Esophagus squamous epithelium (tissue), 4 donors: ENCODE measurements around the gene GLMN.

ENCODE experiments used
- POLR2A ChIP-seq, 4 donors: fragments of 450-650 bp; IDR thresholded peaks; one replicate each; pipeline ENCODE4 v1.6.1; 2017; ENCODE audit warnings: antibody characterized with exemption in 4 of 4, mild to moderate bottlenecking in 4 of 4, moderate library complexity in 3 of 4
- TF ChIP-seq, protein P1 (sequence below), 6 experiments: fragments of 450-650 bp in 4 of 6; fragments of 200-600 bp in 2 of 6; sonication (generic) in 2 of 6; IDR thresholded peaks; one replicate each; pipeline ENCODE4 v1.5.1; 2016 to 2019; ENCODE audit warnings: antibody characterized with exemption in 6 of 6, mild to moderate bottlenecking in 4 of 6, moderate library complexity in 4 of 6

DNA sequence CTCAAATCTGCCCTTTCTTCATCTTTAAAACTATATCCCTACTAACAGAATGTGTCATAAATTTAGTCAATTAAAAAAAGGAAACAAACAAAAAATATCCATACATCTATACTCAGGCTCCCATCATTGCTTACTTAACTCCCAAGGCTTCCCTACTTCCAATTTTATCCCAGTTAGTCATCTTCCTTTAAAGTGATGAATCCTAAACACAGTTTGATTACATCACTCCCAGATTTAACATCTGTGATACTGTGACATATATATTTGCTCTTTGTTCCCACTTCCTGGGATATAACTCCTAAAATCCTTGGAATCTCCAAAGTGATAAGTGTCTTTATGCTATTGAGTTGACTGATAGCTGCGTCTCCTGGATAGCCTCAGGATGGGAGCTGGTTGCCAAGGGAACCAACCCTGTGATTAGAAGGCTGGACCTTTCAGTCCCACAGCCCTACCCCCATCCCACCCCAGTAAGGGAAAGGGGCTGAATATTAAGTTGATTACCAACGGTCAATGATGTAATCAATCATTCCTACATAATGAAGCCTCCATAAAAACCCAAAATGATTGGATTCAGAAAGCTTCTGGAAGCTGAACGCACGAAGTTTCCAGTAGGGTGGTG, 21.6 kb downstream of the GLMN start:
- no peak for TF ChIP-seq POLR2A (IDR thresholded peaks at IDR 0.05)
- TF ChIP-seq, protein P1, sequence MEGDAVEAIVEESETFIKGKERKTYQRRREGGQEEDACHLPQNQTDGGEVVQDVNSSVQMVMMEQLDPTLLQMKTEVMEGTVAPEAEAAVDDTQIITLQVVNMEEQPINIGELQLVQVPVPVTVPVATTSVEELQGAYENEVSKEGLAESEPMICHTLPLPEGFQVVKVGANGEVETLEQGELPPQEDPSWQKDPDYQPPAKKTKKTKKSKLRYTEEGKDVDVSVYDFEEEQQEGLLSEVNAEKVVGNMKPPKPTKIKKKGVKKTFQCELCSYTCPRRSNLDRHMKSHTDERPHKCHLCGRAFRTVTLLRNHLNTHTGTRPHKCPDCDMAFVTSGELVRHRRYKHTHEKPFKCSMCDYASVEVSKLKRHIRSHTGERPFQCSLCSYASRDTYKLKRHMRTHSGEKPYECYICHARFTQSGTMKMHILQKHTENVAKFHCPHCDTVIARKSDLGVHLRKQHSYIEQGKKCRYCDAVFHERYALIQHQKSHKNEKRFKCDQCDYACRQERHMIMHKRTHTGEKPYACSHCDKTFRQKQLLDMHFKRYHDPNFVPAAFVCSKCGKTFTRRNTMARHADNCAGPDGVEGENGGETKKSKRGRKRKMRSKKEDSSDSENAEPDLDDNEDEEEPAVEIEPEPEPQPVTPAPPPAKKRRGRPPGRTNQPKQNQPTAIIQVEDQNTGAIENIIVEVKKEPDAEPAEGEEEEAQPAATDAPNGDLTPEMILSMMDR (IDR thresholded peaks at IDR 0.05): no peak
